ENCODE results near the gene ROR2. TPM values are rescaled to one million over a fixed set of nuclear protein-coding genes. Genes with fewer than 3 reads are reported as not detected.

The ROR2 gene
- polyA plus RNA-seq, 3 donors: 0.67 to 3.7 (median 2.8) TPM

DNA sequence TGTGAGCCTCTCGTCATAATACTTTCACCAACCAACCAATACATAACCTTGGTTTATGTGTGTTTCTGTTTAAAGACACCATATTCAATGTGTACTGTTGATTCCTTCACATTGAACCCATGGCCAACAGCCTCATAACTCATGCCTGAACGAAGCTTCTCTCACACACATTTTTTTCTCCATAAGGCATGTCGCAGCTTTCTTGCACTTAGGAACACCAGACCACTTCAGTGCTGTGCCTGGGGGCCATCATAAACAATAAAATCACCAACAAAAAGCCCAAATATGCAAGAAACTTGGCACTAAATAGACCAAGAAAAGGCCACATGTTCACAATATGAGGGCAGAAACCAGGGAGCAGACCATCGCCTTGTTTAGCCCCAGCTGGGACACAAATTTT is 192.2 kb downstream of the ROR2 start:
- H3K27ac ChIP-seq (ENCODE audit: low read depth, low read length): no peak overlapping the region
- 83 to 94% (median 85%) methylated on average over 4 of the region's 4 CpGs for WGBS, 3 donors

DNA sequence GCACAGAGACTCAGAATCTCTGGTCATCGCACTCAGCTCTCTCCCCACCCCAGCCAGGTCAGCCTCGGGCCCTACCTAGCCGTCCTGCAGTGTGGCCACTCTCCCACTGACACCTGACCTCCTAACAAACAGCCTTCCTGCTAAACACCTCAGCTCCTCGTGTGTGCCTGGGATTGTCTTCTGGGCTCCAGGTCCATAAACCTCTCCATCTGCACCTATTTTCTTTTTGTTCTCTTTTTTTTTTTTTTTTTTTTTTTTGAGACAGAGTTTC is 193.6 kb downstream of the ROR2 start:
- 84 to 91% (median 87%) methylated on average over 4 of the region's 4 CpGs for WGBS, 3 donors
- no peak overlapping the region for H3K27ac ChIP-seq (ENCODE audit: low read depth, low read length)

DNA sequence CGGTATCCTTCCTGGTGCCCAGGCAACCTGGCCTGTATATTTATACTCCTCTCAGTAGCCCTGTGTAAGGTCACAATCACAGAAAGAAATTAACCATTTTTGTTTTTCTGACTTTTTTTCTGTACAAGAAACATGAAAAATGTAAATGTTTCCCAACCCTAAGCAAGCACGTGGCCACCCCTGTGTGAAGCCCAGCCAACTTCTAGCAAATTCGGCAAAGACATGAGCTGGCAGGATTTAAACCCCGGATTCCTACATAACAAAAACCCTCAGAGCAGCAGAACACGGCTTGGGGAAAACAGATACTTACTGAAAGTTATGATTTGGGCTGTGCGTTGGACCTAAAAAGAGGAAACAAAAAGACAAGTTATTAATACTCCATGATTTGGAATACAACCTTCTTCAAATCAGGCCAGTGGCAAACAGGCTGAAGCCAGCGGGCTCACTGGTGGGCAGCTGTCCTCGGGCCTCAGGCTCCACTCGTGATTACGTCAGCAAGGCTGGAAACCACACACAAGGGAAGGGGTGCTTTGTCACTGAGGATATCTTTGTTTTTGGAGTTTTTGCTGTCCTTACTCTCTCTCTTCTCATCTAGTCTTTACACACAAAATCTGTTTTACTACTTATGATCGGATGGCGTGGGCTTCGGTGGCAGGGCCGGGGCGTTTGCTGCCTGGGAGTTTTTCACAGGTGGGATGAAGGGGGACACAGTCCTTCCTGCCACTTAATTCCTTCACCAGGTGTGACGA is 194.1 kb downstream of the ROR2 start:
- WGBS, 3 donors: 76 to 88% (median 79%) methylated on average over 16 of the region's 16 CpGs
- H3K27ac ChIP-seq (ENCODE audit: low read depth, low read length): no peak overlapping the region

DNA sequence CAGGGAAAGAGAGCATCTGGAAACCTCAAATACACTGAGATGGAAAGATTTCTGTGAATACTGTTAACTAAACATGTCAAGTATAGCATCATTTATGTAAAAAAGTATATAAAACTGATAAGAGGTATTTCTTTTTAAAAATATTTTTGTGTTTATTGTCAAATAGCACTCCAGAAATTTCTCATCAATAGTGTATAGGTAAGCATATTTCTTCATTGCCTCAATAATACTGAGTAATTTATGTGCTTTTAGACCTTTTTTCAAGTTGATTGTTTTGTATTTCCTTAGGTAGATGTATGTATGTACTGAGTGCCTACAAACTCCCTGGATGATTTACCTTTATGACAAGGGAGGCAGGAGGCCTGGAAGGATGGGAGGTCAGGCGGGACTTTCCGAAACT is 196.3 kb downstream of the ROR2 start:
- H3K27ac ChIP-seq (ENCODE audit: low read depth, low read length): no peak overlapping the region
- WGBS, 3 donors: 44 to 76% (median 46%) methylated on average over 2 of the region's 2 CpGs

DNA sequence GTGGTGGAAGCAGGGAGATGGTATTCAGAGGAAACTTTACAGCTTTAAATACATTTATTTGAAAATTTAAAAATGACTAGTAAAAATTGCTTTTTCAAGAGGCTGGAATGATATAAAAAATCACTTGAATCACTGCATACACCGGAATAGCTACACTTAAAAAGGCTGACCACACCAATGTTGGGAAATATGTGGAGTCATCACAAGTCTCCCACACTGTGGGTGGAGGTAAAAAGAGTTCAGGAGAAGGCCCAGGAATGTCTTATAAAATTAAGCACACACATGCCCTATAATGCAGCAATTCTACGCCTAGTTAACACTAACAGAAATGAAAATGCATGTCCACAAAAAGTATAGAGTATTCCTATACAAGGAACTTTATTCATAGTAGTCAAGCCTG is 198.1 kb downstream of the ROR2 start:
- WGBS, 3 donors: 68 to 86% (median 70%) methylated on average over 2 of the region's 2 CpGs
- H3K27ac ChIP-seq (ENCODE audit: low read depth, low read length): no peak overlapping the region

DNA sequence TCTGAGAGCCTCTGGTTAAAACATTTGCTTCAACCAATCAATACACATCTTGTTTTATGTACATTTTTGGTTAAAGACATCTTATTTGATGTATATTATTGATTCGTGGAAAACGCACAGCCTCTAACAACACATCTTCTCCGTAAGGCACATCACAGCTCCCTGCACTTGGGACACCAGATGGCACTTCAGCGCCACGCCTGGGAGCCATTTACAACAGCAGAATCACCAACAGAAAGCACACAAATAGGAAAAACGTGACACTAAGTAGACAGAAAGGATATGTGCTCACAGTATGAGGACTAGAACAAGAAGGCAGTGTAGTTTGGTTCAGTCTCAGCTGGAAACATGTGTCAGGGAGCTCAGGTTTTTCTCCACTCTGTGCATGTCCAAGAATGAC is 199.7 kb downstream of the ROR2 start:
- no peak overlapping the region for H3K27ac ChIP-seq (ENCODE audit: low read depth, low read length)
- 74 to 85% (median 76%) methylated on average over 6 of the region's 6 CpGs for WGBS, 3 donors

DNA sequence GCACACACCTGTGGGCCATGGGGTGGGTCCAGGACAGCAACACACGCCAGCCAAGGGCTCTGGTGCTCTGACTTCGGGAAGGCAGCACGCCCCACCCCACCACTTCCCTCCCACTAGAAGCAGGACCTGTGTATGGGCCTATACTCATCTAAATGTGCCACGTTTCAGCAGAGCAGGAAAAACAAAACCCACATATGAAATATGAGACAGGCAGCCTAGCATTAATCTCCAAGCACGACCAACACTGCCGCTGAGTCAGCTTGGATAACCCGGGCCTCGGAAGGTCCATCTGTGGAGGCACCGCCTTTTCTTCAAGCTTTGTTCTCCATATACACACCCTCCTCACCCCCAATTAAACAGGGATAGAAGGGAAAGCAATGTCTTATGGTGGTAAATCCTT is 203.1 kb downstream of the ROR2 start:
- no peak overlapping the region for H3K27ac ChIP-seq (ENCODE audit: low read depth, low read length)
- 56 to 74% (median 56%) methylated on average over 9 of the region's 9 CpGs for WGBS, 3 donors

DNA sequence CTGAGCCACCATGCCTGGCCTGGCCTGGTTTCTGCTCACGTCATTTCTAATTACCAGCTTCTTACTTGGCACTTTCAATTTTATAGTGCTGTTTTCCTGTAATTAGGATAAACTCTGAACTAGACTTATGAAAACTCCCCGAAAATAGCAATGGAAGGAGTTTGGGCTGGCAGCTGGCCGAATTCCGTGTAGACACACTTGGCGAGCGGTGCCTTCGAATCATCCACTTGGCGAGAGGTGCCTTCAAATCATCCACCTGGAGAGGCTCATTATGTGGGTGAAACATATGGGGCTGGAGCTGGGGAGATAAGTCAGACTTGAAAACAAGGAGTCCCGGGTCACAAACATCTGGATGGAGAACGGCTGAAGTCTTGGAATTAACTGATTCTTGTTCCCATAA is 203.7 kb downstream of the ROR2 start:
- WGBS, 3 donors: 76 to 87% (median 78%) methylated on average over 10 of the region's 10 CpGs
- no peak overlapping the region for H3K27ac ChIP-seq (ENCODE audit: low read depth, low read length)

DNA sequence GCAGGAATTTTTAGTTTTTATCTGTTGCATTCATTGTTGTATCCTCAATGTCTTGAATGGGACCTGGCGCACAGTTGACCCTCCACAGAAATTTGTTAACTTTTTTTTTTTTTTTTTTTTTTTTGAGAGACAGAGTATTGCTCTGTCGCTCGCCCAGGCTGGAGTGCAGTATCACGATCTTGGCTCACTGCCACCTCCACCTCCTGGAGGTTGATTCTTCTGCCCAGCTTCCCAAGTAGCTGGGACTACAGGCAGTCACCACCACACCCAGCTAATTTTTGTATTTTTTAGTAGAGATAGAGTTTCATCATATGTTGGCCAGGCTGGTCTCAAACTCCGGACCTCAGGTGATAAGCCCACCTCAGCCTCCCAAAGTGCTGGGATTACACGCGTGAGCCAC is 205.9 kb downstream of the ROR2 start:
- no peak overlapping the region for H3K27ac ChIP-seq (ENCODE audit: low read depth, low read length)
- WGBS, 3 donors: 89 to 91% (median 89%) methylated on average over 7 of the region's 7 CpGs

DNA sequence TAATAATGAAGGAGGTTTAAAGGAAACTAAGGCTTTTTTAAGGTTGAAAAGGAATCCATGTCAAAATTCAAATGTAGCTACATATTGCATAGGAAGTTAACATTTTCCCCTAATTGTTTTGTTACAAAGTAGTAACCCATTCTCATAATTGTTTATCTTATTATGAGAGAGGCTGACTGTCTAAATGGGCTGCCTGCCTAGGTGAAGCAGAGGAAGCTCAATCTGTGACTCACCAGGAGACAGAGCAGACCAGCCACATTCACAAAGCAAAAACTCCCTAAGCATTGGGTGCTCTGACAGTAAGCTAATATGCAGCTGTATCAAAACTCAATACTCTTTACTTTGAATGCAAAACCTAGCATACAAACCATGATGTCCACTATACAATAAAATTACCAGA is 208.5 kb downstream of the ROR2 start:
- no peak overlapping the region for H3K27ac ChIP-seq (ENCODE audit: low read depth, low read length)

DNA sequence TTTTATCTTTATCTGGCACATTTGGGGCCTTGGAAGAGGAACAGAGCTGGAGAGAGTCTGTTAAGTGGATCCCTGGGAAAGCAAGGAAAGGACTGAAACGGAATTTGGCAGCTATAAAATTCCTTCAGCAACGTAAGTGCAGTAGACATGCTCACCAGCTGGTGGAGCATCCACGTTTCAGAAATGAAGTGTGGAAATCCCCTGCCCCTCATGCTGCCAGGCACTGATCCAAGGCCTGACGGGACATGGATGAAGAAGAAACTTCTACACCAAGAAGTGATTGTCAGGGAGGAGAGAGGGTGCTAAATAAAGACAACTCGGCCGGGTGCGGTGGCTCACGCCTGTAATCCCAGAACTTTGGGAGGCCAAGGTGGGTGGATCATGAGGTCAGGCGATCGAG is 209.3 kb downstream of the ROR2 start:
- WGBS, 3 donors: 60 to 71% (median 69%) methylated on average over 10 of the region's 10 CpGs
- H3K27ac ChIP-seq (ENCODE audit: low read depth, low read length): no peak overlapping the region

DNA sequence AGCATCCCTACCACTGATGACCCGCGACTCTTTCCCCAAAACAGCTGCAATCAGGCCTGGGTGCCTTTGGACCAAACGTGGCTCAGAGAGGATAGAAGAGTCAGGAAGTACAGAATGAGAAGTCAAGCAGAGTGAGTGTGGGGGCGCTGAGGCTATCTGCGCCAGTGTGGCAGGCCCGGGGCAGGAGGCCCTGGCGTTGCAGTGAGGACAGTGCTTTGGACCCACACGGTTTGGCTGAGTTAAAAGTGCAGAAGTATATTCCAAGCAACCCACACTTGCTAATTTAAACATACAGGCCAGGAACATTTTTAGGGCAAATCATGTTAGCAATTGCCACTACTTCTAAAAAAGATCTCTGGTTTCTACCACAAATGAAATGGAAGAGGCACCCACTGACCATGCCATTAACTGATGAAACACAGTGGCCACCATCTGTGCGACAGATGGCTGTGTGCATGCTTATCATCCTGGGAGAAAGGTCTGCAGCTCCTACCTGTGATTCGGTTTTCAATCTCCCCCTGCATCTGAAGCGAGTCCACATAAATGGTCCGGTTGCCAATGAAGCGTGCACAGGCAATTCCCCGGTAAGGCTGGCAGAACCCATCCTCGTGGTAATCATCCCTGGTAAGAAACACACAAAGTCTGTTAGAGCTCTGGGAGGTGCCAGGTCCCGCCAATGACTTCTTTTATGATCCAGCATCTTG is 213.0 kb downstream of the ROR2 start:
- 86 to 91% (median 87%) methylated on average over 16 of the region's 16 CpGs for WGBS, 3 donors

DNA sequence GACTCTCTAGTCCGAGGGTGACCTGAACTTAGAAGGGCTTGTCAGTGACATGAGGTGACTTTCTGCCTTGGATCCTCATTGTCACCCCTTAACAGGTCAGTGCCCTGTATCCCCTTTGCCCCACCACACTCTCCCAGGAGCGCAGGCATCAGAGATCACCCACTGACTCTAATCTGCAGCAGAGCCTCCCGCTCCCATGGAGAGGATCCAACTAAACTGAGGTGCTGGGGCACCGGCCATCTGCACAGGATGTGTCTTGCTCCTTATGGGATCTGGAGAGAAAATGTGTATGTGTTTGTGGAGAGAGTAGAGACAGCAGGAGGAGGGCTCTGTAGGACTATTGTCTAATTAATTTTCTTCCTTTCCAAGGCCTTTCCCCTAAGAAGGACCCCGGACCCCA is 213.7 kb downstream of the ROR2 start:
- no peak overlapping the region for H3K27ac ChIP-seq (ENCODE audit: low read depth, low read length)
- WGBS, 3 donors: 88% methylated on average over 5 of the region's 5 CpGs

More for the DNA sequence above, 213.0 kb downstream of the ROR2 start:
- H3K27ac ChIP-seq (ENCODE audit: low read depth, low read length): no peak overlapping the region

DNA sequence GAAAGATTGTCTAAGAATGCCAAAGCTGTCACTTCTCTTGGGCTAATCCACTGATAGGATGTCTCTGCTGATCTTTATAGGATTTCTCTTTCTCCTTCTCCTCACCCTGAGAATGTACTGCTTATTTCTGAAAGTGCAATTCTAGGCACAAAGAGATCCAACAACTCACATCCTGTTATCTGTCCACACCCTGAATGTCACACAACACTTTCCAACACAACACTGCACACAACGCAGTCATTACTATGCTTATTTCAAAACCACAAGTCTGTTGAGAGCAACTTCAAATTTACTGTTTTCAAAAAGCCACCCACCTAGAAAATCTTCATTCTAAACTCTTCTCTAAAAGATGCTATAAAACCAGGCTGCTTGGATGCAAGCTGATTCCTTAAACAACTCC is 215.0 kb downstream of the ROR2 start:
- no peak overlapping the region for H3K27ac ChIP-seq (ENCODE audit: low read depth, low read length)
- WGBS, 3 donors: 71 to 92% (median 91%) methylated on average over 1 of the region's 1 CpG

DNA sequence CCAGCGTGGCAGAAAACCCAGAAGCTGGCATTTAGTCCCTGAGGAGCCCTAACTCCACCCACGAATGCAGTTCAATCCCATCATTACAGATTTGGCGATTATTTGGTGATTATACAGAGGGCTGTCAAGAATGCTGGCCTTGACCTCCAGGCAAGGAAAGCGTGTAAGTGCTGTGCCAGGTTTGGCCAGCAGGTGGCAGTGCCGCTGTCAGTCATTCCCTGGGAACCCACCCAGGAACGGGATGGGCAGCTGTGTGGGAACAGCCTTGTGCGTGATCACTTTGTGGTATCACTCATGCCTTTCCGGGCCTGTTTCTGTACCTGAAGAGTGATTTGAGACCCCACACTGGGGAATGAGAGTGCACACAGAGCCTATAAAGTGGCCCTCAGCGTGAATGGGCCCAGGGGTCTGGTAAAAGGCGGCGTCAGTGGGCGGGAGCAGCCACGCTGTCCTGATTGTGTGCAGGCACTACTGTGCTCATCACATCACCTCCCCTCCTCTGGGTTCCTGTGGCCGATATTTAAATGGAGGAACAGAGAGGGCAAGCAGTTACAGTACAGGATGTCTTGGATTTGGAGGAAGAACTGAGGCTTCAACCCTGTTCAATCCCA is 215.6 kb downstream of the ROR2 start:
- WGBS, 3 donors: 39 to 49% (median 43%) methylated on average over 14 of the region's 14 CpGs
- no peak overlapping the region for H3K27ac ChIP-seq (ENCODE audit: low read depth, low read length)

DNA sequence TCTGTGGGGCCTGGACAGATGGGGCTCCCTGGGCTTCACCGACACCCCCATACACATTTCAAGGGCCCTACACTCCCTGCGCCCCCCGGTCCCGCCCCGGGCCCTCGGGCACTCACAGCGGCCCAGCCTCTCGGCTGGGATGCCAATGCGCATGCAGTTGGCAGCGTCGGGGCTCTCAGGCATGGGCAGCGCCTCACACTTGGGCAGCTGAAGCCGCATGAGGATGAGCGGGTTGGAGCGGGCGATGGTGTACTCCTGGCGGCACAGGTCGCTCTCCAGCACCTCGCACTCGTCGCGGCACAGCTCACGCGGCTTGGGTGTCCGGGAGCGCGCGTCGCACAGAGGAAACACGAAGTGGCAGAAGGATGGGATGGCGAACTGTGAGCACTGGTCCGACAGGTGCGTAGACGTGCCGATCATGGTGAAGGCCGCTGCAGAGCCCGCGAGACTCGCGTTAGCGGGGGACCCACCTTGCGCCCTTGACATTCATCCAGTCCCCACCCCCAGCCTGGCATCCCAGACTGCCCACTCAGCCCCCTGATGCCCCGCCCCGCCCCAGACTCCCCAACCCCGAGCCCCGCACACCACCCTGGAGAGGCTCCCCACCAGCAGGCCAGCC is 216.9 kb downstream of the ROR2 start:
- no peak overlapping the region for H3K27ac ChIP-seq (ENCODE audit: low read depth, low read length)
- 95 to 97% (median 97%) methylated on average over 43 to 46 of the region's 46 CpGs for WGBS, 3 donors

DNA sequence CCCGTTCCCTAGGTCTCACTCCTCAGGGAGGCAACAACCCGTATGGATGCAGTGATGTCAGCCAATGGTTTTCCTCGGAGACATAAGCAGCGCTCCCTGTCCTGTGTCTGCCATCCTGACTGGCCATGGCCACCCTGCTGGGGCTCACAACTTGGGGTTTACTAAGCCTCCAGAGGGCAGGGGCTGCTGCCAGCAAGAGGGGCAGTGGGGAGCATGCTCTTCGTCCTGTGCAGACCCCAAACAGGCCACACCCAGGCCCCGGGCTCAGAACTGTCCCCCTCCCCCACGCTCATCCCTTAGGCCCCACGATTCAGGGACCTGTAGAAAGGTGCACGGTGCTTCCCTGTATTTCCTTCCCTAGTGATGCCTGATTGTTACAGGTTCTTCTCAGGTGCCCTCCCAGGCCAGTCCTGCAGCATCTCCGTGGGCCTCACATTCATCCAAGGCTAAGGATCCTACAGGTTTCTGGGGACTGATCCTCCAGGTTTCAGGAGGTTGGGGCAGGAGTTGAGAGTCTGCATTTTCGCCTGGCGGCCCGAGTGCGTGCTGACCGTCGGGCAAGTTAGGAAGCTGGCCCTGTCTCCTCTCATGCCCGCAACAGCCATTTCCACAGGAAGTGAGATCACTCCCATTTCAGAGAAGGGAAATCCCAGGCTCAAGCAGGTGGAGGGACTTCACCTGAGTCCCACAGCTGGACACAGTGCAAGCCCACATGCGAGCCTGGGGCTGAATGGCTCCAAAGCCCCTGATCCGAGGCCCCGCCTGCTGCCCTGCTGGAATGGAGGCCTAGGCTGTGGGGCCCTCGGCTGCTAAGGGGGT is 217.6 kb downstream of the ROR2 start:
- no peak overlapping the region for H3K27ac ChIP-seq (ENCODE audit: low read depth, low read length)
- WGBS, 3 donors: 82 to 88% (median 83%) methylated on average over 21 of the region's 21 CpGs

DNA sequence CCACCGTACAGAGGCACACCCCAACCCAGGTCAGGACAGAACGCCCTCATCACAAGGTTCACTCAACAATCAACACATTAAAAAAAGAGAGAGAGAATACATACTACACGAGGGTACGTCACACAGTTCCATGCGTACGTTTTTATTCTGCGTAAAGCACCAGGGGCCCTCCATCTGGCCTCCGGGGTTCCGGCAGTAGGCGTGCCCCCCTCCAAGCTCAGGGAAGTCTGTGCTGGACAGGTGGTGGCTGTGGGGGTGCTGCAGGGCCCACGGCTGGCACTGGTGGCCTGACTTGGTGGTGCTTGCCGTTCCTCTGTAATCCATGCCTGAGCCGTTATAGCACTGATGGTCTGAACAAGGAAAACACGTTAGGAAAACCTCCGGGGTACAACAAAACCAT is 219.2 kb downstream of the ROR2 start:
- H3K27ac ChIP-seq (ENCODE audit: low read depth, low read length): no peak overlapping the region
- 91 to 94% (median 94%) methylated on average over 15 of the region's 15 CpGs for WGBS, 3 donors

DNA sequence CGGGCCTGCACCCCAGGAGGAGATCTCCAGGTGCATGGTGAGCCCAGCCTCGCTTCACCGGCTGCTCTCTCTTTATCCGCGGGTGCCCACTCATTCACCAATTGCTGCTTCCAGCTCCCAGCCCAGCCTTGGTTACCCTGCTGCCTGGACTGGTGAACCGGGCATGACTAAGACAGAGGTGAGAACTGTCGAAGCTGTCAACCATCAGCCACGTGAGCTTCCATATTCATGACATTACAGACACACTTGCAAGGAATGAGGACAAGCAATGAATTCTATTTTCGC is 220.5 kb downstream of the ROR2 start:
- 73 to 88% (median 76%) methylated on average over 9 of the region's 9 CpGs for WGBS, 3 donors
- no peak overlapping the region for H3K27ac ChIP-seq (ENCODE audit: low read depth, low read length)

Data from adipose tissue (tissue), 3 donors.